ENCODE measurements around the gene TUBB2B.

The TUBB2B gene

DNA sequence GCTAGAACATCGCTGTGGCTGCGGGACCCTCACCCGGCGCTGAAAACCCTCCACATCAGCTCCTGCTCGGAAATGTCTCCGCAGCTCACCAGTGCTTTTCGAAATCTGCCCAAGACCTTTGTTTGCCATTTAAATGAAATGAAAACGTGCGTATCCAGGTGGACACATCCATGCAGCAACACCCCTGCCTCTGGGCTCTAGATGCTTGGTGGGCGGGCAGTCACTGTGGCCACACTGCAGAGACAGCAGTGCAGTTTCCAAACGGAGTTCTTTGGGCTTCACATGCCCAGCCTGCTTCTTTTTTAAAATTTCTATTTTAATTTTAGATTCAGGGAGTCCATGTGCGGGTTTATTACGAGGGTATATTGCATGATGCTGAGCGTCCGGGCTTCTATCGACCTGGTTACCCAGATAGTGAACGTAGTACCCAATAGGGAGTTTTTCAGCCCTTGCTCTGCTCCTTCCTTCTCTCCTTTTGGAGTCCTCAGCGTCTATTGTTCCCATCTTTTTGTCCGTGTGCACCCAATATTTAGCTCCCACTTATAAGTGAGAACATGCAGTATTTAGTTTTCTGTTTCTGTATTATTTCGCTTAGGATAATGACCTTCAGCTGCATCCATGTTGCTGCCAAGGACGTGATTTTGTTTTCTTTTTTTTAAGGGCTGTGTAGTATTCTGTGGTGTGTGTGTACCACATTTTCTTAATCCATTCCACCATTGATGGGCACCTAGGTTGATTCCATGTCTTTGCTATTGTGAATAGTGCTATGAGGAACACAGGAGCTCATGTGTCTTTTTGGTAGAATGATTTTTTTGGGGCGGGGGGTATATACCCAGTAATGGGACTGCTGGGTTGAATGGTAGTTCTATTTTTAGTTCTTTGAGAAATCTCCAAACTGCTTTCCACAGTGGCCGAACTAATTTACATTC, 4.8 kb upstream of the TUBB2B start:
- no peak for DNase-seq (ENCODE audit: low read depth)

DNA sequence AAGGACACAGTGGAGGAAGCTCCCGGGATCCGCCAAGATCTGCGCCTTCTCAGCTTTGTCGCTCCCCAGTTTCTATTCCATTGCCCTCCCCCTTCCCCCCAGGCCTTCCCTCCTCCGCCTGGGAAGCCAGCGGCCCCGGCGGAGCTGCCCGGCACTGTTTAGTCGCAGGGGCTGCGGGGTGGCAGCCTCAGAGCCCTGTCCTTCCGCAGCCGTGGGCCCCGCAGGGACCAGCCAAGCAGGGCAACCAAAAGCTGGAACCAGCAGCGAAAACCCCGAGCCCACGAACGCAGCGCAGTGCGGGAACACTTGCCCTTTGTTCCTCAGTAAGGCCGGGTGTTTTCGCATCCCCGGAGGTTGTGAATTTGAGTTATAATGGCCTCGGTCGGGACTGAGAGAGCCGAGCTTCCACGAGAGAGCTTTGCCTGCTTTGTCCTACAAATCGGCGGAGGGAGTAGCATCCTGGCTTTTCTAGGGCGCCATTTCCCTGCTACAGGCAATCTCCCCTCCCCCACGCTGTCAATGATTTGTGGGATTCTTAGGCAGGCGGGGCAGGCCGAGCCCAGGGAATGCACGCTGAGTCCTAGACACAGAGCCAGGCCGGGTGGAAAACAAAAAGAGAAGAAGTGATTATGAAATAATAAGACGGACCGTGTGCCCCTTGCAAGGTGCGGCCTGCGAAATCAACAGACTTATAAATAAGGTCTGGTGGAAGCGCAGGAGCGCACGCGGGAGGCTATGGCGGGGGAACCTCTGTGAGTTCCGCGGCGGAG, 4.0 kb upstream of the TUBB2B start:
- DNase-seq (ENCODE audit: low read depth): no peak

DNA sequence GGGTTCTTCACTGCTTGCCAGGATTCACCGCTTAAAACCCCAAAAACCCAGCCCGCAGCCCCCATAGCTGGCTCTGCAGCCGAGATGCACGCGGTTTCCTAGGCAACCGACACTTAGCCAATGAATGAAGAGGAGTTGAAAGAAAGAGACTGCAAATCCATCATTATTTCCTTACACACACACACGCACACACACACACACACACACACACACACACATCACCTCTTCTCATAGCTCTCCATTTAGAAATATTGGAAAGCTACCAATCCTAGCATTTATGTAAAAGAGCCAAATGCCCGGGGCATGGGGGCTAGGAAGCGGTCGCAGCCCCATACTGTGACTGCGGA, 3.4 kb upstream of the TUBB2B start:
- no peak for DNase-seq (ENCODE audit: low read depth)

DNA sequence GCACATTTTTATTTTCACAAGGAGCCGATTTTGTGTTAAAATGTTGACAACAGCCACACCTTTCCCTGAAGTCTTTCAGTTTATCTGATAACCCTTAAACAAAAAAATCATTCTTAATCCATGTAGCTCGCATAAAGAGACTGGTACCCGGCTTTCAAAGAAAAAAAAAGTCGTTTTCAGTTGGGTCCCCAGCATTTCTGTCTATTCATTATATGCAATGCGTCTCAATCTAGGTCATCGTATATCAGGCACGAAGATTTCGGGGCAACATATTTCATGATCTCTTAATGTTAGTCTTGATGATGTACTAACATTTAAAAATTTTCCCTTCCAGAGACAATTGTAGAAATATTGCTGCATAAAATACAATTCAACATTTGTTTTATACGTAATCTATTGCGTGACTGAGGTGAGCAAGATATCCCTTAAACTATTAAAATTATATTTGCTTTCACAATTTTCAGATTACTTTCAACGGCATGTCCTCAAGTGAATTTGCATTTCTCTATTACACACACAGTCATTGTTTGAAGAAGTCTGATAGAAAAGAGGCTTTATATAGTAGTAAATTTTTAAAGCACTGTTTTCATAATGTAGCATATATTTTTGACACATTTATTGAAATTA, 2.9 kb upstream of the TUBB2B start:
- no peak for DNase-seq (ENCODE audit: low read depth)

DNA sequence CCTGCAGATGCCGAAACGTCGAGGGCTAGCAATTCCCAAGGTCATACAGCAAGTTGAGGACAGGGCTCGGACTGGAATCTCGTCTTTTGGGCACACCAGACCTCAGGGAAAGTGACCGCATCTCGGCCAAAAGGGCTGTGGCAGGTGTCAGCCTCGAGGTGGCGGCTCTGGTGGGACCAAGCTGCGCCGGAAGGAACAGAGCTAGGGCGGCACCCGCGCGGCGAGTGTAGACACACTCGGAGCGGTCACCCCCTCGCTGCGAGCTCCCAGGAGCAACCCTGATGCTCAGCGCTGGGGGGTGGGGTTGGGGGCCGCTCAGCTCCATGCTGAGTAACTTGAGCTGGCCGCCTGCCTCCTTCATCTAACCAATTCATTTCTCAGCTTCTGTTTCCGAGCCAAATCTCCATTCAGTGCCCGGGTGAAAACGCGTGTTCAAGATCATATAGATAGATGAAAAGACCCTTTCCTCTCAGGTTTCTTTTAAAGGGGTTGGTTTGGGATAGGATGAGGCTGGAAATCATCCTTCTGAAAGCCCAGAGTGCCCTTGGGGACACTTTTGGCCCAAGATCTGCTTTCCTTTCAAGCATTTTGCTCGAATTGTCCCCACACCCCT, 2.2 kb upstream of the TUBB2B start:
- DNase-seq (ENCODE audit: low read depth): no peak

DNA sequence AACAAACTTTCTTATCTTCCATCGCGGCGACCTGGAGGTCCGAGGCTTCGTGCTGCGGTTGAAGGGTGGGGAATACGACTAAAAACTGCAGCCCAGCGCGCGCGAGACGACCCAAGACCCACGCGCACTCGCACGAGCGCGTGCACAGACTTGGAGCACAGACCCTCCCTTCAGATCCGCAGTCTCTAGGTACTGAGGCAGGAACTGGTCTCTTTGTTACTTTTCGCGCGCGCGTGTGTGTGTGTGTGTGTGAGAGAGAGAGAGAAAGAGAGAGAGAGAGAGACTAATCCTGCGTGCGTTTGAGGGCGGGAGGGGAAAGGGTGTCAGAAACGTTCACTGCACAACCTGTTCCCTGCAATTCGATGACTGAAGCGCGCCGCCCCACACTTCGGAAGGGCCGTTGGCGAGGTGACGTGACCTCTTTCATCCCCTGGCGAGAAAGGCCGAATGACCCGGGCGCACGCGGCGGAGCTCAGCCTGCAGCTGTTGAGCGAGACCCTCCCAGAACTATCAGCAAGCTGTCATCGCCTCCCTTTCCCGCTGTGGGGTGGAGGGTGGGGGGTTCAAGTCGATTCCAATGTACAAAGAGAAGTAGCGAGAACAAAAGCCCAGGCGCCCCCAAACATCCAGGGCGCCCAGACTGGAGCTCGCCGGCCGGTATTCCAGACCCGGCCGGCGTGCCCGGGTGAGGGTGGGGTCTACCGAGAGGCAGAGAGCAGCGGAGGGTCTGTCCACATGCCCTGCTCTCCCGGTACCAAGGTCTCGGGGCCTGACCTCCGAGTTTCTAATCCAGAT, 1.5 kb upstream of the TUBB2B start:
- no peak for DNase-seq (ENCODE audit: low read depth)

DNA sequence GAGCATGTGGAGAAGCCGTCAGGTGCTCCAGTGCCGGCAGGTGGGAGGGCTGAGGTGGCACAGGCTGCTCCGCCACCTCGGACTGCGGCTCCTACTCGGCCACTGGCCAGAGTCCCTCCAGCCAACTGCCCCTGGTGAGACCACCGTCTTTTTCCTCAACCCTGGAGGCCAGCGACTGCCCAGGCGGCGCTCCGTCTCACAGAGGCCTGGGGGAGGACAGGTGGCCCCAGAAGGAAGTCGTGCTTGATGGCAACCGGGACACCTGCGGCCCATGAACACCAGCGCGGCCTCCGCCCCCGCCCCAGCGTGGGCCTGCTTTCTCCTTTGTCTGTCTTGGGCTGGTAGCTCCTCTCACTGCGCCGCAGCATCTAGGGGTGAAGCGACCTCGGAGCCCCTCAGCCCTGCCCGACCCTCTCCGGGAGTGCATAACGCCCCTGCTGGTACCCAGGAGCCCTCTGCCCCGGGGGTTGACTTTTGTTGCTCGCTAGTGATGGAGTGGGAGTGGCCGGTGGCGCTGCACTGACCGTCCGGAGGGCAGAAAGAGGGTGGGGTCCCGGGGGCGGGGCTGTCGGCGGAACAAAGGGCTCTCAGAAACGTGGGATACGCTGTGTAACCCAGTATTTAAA, 706 bp upstream of the TUBB2B start:
- no peak for DNase-seq (ENCODE audit: low read depth)

DNA sequence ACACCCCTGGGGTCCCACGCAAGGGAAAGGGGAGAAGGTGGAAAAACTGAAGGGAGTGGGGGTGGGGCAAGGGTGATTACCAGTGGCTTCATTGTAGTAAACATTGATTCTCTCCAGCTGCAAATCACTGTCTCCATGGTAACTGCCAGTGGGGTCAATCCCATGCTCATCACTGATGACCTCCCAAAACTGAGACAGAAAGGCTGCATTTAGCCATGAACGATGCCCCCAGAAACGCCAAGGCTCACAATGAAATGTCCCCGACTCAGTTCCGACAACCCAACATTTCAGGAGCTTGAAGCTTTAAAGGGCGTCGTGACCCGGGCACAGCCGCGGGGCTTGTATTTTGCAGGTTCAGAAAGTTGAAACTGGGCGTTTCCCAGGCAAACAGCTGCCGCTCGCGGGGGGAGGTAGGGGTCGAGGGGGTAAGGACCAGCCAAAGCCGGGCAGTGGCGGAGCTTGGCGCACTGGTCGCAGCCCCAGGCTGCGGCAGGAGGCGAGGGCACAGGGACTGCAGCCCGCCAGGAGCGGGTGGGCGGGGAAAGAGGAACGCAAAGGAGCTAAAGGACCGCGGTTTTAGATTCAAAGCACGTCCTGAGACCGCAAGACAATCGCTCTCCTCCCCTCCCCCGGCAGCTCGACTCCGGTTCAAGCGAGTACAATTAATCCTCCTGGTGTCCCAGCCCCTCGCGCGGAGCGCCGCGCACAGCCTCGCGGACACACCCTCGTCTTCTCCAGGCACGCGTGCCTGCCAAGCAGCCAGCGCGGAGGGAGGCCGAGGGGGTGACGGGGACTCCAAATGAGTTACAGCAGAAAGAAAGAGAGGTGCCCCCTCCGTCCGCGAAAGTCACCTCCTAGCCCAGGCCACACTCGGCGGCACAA, 731 bp downstream of the TUBB2B start:
- DNase-seq (ENCODE audit: low read depth): no peak

DNA sequence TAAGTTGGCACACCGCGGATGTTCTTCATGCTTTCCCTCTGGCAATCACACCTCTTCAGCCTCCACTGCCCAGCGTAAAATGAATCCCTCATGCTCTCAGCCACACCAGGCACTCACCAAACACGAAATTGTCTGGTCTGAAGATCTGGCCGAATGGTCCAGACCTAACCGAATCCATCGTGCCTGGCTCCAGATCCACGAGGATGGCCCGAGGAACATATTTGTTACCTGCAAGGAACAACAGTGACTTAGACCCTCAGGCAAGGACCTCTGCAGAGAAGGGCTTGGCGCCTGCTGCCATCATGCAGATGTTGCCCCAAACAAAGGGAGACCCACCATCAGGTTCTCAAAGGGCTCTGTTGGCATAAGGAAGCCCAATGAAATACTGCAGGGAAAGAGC, 1.4 kb downstream of the TUBB2B start:
- no peak for DNase-seq (ENCODE audit: low read depth)

DNA sequence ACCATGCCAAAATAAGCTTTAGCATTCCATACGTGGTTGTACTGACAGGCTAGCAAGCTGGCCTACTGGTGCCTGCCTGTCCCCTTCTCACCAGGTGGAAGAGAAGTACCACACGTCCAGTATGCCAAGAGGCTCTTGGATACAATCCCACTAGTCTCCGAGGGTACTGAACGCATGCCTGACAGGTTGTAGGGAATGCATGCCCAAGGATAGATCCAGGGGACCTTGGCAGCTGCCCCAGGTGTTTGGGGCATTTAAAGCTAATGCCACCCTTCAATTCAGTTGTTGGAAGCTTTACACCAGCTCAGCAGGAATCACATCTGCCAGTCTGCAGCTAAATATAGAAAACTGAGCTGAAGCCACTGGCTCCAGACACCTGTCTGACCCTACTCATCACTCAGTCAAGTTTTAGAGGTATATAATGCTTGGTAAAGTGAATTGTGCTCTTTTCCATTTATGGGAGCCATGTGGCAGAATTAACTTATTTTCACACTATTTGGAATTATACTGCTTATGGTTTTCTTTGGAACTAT, 4.9 kb downstream of the TUBB2B start:
- DNase-seq (ENCODE audit: low read depth): no peak

DNA sequence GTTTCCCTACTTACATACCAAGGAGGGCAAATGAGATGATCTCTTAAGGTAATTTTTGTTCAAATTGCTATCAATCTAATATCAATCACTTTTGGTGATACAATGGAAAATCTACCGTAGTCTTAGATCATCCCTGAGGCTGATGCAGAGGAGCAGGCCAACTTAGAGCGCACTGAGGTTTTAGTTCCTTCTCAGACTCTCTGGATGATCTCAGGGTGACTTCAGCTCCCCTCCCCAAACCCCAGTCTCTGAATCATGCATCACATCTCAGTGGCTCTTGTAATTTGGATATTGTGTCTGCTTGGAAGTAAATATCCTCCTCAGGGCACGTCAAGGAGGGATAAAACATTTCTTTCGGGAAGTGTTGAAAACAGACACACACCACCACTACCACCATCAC, 5.9 kb downstream of the TUBB2B start:
- no peak for DNase-seq (ENCODE audit: low read depth)

DNA sequence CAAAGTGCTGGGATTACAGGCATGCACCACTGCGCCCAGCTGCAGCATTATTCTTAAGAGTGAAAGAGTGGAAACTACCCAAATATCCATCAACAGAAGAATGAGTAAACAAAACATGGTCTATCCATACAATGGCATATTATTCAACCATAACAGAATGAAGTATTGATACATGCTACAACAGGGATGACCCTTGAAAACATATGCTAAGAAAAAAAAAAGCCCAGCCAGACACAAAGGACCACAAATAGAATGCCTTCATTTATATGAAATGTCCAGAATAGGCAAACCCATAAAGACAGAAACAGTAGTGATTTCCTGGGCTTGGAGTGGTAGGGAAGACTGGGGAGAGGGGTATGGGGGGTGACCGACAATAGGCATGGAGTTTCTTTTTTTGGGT, 7.1 kb downstream of the TUBB2B start:
- DNase-seq (ENCODE audit: low read depth): no peak

DNA sequence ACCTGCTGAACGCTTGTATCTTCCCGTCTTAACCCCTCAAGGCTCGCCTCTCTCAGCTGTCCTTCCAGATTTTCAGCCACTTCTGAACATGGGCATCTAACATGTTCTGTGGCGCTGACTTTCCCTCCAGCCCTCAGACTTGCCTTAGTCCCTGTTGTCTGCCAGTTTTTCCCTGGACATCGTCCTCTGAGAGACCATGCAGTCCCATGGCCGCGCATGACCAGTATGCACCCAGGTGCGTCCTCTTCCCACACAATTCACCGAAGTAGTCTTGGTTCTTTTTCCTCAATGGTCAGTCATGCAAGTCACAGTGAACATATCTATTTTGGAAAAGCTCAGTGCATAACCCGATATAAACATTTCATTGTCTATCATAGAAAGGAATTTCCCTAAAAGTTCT, 9.2 kb downstream of the TUBB2B start:
- DNase-seq (ENCODE audit: low read depth): no peak

DNA sequence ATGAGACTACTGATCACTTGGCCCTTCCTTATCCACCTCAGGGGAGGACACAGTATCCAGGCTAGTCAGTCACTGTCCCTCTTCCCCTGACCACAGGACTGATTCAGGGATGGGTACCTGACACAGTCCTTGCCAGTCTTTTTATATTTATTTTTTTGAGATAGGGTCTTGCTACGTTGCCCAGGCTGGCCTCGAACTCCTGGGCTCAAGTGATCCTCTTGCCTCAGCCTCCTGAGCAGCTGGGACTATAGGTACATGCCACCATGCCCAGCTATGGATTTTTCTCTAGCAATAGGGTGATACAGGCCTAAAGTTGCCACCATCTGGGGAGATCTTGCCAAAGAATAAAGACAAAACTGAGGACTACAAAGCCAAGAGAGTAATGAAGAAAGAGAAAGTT, 10.2 kb downstream of the TUBB2B start:
- DNase-seq (ENCODE audit: low read depth): no peak

DNA sequence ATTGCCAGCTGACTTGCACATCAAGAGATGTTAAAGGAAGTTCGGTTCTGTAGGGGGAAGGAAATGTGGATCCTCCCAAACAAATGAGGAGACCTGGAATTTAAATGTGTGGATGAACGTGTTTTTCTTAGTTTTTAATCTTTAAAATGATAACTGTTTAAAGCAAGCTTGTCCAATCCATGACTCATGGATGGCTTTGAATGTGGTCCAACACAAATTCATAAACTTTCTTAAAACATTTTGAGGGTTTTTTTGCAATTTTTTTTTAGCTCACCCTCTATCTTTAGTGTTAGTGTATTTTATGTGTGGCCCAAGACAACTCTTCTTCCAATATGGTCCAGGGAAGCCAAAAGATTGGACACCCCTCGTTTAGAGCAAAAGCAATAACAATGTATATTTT, 12.6 kb downstream of the TUBB2B start:
- no peak for DNase-seq (ENCODE audit: low read depth)

DNA sequence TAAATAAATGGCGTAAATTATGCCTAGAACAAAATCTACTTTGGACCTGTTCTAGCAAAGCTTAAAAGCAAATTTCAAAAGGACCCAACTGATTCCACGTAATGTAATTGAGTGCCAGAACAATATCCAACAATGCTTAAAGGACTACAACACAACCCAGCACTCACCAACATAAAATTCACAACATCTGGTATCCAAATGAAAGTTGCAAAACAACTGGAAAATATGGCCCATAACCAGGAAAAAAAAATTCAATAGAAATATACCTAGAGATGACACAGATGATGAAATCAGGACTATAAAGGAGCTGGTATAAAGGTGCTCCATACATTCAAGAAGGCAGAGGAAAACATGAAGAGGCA, 14.1 kb downstream of the TUBB2B start:
- no peak for DNase-seq (ENCODE audit: low read depth)

DNA sequence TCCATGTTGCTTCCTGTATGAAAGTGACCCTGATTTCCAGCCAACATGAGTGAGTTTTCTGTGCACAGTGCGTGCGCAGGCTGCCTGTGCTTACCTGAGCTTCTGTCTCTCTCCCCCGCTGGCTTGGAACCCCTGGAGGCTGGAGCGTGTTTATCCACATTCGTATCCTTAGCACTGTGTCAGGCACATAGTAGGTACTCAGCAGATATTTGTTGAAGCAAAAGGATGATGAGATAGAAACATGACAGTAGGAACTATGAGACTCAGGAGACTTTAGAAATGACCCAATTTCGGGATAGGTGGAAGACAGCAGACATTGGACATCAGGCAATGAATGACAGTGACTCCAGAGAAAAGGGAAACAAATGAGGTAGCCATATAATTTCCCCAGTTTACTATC, 15.2 kb downstream of the TUBB2B start:
- DNase-seq (ENCODE audit: low read depth): no peak

DNA sequence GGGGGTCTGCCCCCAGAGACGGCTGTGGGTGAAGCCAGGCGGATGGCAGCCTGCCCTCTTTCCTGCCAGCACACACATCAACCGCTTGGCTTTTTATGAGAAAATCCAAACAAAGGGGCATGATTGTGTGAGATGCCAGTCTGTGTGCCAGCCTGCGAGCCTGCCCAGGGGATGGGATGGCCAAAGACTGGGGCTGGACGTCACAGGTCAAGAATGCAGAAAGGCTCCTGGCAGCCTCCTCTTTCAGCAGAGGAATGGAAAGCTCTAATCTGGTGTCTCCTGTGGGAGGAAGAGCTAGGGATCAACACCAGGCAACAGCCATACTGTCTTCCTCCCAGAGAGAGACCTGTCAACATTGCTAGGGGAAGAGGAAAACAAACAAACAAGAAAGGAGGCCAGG, 15.8 kb downstream of the TUBB2B start:
- no peak for DNase-seq (ENCODE audit: low read depth)

DNA sequence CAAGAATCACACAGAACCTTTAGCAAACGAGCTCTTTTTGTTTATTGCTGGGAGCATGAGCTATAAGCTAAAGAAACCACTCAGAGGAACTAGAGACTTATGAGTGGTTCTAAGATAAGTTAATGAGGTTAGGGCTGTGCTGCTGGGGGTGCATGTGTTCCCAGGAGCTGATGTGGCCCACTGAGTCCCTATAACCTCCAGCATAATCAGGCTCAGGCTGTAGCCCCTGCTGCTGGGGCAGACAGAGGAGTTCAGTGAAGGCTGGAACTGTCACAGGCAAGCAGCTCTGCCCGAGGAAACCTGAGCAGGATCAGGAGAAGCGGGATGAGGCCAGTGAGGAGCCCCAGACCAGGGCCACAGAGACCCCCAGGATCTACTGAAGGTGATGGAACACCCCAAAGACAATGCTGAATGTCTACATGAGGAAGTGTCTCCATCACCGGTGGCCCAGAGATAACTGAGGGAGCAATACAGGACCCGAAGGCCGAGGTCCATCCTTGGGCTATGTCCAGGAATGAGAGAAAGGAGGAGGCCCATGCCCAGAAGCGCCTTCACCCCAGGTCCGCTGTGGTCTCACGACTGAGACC, 17.3 kb downstream of the TUBB2B start:
- no peak for DNase-seq (ENCODE audit: low read depth)
